Activated T-cell treated with anti-CD3 and anti-CD28 coated beads, Interleukin-2, amount 50 U/mL, for 72 hours (primary cell): ENCODE measurements around the gene DHRSX. TPM values are rescaled to one million over a fixed set of nuclear protein-coding genes. Genes with fewer than 3 reads are reported as not detected.
"Not testable (repeated sequence)": the region's sequence is repeated elsewhere in the genome, so short reads cannot be mapped to it uniquely, and the experiment has no call there.

Source experiments
- ATAC-seq, 2 donors: fragments of 150-1000 bp; cut with Tn5 transposase; replicated peaks in 1 of 2; 2 replicates each; pipeline ENCODE4 v1.10.0; 2021; ENCODE audit warnings: moderate library complexity in 2 of 2, mild to moderate bottlenecking in 1 of 2
- DNase-seq, 2 donors: peaks; one replicate each; pipeline ENCODE4 v3.0.0; 2021 to 2022; ENCODE audit warnings: mixed read lengths in 1 of 2
- H3K27ac Mint-ChIP-seq: one replicate; pipeline ENCODE4 v1.8.0; 2022; ENCODE audit warnings: mild to moderate bottlenecking, moderate library complexity, mixed read lengths
- H3K27me3 Mint-ChIP-seq: one replicate; pipeline ENCODE4 v1.8.0; 2022; ENCODE audit warnings: low read depth, mixed read lengths
- H3K36me3 Mint-ChIP-seq, 2 donors: one replicate each; pipeline ENCODE4 v1.8.0; 2022; ENCODE audit warnings: mixed read lengths in 2 of 2, mild to moderate bottlenecking in 1 of 2; ENCODE audit not compliant: insufficient read depth in 2 of 2
- H3K4me1 Mint-ChIP-seq: one replicate; pipeline ENCODE4 v1.8.0; 2022; ENCODE audit warnings: low read depth, mixed read lengths
- H3K4me3 Mint-ChIP-seq, 2 donors: one replicate each; pipeline ENCODE4 v1.8.0; 2022; ENCODE audit warnings: mild to moderate bottlenecking in 2 of 2, mixed read lengths in 2 of 2, moderate library complexity in 2 of 2
- H3K9me3 Mint-ChIP-seq, 2 donors: one replicate each; pipeline ENCODE4 v1.8.0; 2022; ENCODE audit warnings: mixed read lengths in 2 of 2
- total RNA-seq, 2 donors: library from RNA; stranded (reverse); gene quantifications; one replicate each; pipeline ENCODE4 v1.2.3, GENCODE V29; 2022

DHRSX gene
- total RNA-seq, 2 donors from 2014 or later, result 24.0 to 26.0 TPM

- H3K9me3 Mint-ChIP-seq, result peaks cover 0 to 4% of the 10 kb centered on the region in 2 donors
- peaks cover 10 to 12% of the 10 kb centered on the region in 2 donors for H3K36me3 Mint-ChIP-seq
- no peak for ATAC-seq
- no peak overlapping the region for H3K4me3 Mint-ChIP-seq
- no peak overlapping the region for H3K27ac Mint-ChIP-seq
- H3K27me3 Mint-ChIP-seq, result no peaks in the 10 kb centered on the region
- H3K4me1 Mint-ChIP-seq, result no peaks in the 10 kb centered on the region
- no peak for DNase-seq
Observed at GRCh38 chrX:2388669-2389068, 112.1 kb downstream of the DHRSX start.

- peaks cover 0 to 4% of the 10 kb centered on the region in 2 donors for H3K9me3 Mint-ChIP-seq
- H3K27me3 Mint-ChIP-seq, result no peaks in the 10 kb centered on the region
- H3K36me3 Mint-ChIP-seq, result peaks cover 10 to 12% of the 10 kb centered on the region in 2 donors
- no peak overlapping the region for H3K4me3 Mint-ChIP-seq
- no peak for DNase-seq
- H3K27ac Mint-ChIP-seq, result no peak overlapping the region
- no peak for ATAC-seq
- H3K4me1 Mint-ChIP-seq, result no peaks in the 10 kb centered on the region
Observed at GRCh38 chrX:2387614-2388239, 113.0 kb downstream of the DHRSX start.

- H3K27me3 Mint-ChIP-seq, result no peaks in the 10 kb centered on the region
- no peak for DNase-seq
- no peak for ATAC-seq
- no peaks in the 10 kb centered on the region for H3K4me1 Mint-ChIP-seq
- no peaks in the 10 kb centered on the region for H3K36me3 Mint-ChIP-seq
- H3K4me3 Mint-ChIP-seq, result no peak overlapping the region
- H3K9me3 Mint-ChIP-seq, result no peaks in the 10 kb centered on the region
- H3K27ac Mint-ChIP-seq, result no peak overlapping the region
Observed at GRCh38 chrX:2385224-2385623, 115.6 kb downstream of the DHRSX start.

GRCh38 chrX:2384486-2384885 lies 116.3 kb downstream of the DHRSX start:
- Mint-ChIP-seq H3K4me1 (no peaks in the 10 kb centered on the region), H3K27me3 (no peaks in the 10 kb centered on the region), H3K4me3 (no peak overlapping the region), H3K36me3 (peaks cover 0 to 2% of the 10 kb centered on the region in 2 donors), H3K9me3 (no peaks in the 10 kb centered on the region), H3K27ac (no peak overlapping the region)
- ATAC-seq (no peak), DNase-seq (no peak)

GRCh38 chrX:2383735-2384134 lies 117.0 kb downstream of the DHRSX start:
- no peak overlapping the region for H3K4me3 Mint-ChIP-seq
- H3K9me3 Mint-ChIP-seq, result no peaks in the 10 kb centered on the region
- peaks cover 0 to 2% of the 10 kb centered on the region in 2 donors for H3K36me3 Mint-ChIP-seq
- no peak for ATAC-seq
- H3K4me1 Mint-ChIP-seq, result no peaks in the 10 kb centered on the region
- no peak overlapping the region for H3K27ac Mint-ChIP-seq
- no peak for DNase-seq
- H3K27me3 Mint-ChIP-seq, result no peaks in the 10 kb centered on the region

- Mint-ChIP-seq H3K27ac (no peak overlapping the region), H3K36me3 (peaks cover 0 to 4% of the 10 kb centered on the region in 2 donors), H3K4me1 (no peaks in the 10 kb centered on the region), H3K9me3 (no peaks in the 10 kb centered on the region), H3K27me3 (no peaks in the 10 kb centered on the region), H3K4me3 (no peak overlapping the region)
- DNase-seq, result no peak
- no peak for ATAC-seq
Observed at GRCh38 chrX:2383144-2383543, 117.6 kb downstream of the DHRSX start.

- not testable (repeated sequence) for H3K36me3 Mint-ChIP-seq, ATAC-seq, DNase-seq, H3K4me3 Mint-ChIP-seq, H3K27me3 Mint-ChIP-seq, H3K4me1 Mint-ChIP-seq, H3K27ac Mint-ChIP-seq, H3K9me3 Mint-ChIP-seq
Observed at GRCh38 chrX:2382433-2383048, 118.2 kb downstream of the DHRSX start.

GRCh38 chrX:2376166-2376565 lies 124.6 kb downstream of the DHRSX start:
- Mint-ChIP-seq H3K27me3 (no peaks in the 10 kb centered on the region), H3K4me1 (no peaks in the 10 kb centered on the region), H3K27ac (no peak overlapping the region), H3K4me3 (no peak overlapping the region), H3K9me3 (no peaks in the 10 kb centered on the region), H3K36me3 (peaks cover 3 to 4% of the 10 kb centered on the region in 2 donors)
- DNase-seq (no peak), ATAC-seq (no peak)

- H3K27me3 Mint-ChIP-seq, result no peaks in the 10 kb centered on the region
- H3K4me3 Mint-ChIP-seq, result no peak overlapping the region
- ATAC-seq, result no peak
- peaks cover 3 to 5% of the 10 kb centered on the region in 2 donors for H3K36me3 Mint-ChIP-seq
- no peak for DNase-seq
- H3K9me3 Mint-ChIP-seq, result no peaks in the 10 kb centered on the region
- no peak overlapping the region for H3K27ac Mint-ChIP-seq
- no peaks in the 10 kb centered on the region for H3K4me1 Mint-ChIP-seq
Observed at GRCh38 chrX:2374086-2374485, 126.7 kb downstream of the DHRSX start.

GRCh38 chrX:2373615-2374014 lies 127.2 kb downstream of the DHRSX start:
- Mint-ChIP-seq H3K36me3 (peaks cover 3 to 5% of the 10 kb centered on the region in 2 donors), H3K27me3 (no peaks in the 10 kb centered on the region), H3K4me1 (no peaks in the 10 kb centered on the region), H3K9me3 (no peaks in the 10 kb centered on the region), H3K4me3 (no peak overlapping the region), H3K27ac (no peak overlapping the region)
- no peak for ATAC-seq
- no peak for DNase-seq

GRCh38 chrX:2371026-2371711 lies 129.6 kb downstream of the DHRSX start:
- H3K4me3 Mint-ChIP-seq, result no peak overlapping the region
- ATAC-seq, result no peak
- no peaks in the 10 kb centered on the region for H3K27me3 Mint-ChIP-seq
- no peaks in the 10 kb centered on the region for H3K4me1 Mint-ChIP-seq
- no peak for DNase-seq
- no peak overlapping the region for H3K27ac Mint-ChIP-seq
- H3K9me3 Mint-ChIP-seq, result no peaks in the 10 kb centered on the region
- peaks cover 1 to 5% of the 10 kb centered on the region in 2 donors for H3K36me3 Mint-ChIP-seq

- H3K9me3 Mint-ChIP-seq, result peaks cover 0 to 1% of the 10 kb centered on the region in 2 donors
- ATAC-seq, result no peak
- no peak overlapping the region for H3K27ac Mint-ChIP-seq
- DNase-seq, result no peak
- peaks cover 1 to 5% of the 10 kb centered on the region in 2 donors for H3K36me3 Mint-ChIP-seq
- H3K4me1 Mint-ChIP-seq, result no peaks in the 10 kb centered on the region
- no peaks in the 10 kb centered on the region for H3K27me3 Mint-ChIP-seq
- H3K4me3 Mint-ChIP-seq, result no peak overlapping the region
Observed at GRCh38 chrX:2370456-2370855, 130.3 kb downstream of the DHRSX start.

GRCh38 chrX:2369206-2369605 lies 131.6 kb downstream of the DHRSX start:
- peaks cover 9 to 10% of the 10 kb centered on the region in 2 donors for H3K36me3 Mint-ChIP-seq
- DNase-seq, result no peak

More at GRCh38 chrX:2369206-2369605, 131.6 kb downstream of the DHRSX start:
- H3K4me1 Mint-ChIP-seq, result no peaks in the 10 kb centered on the region
- H3K27me3 Mint-ChIP-seq, result no peaks in the 10 kb centered on the region
- peaks cover 7 to 11% of the 10 kb centered on the region in 2 donors for H3K9me3 Mint-ChIP-seq
- no peak overlapping the region for H3K27ac Mint-ChIP-seq
- H3K4me3 Mint-ChIP-seq, result no peak overlapping the region
- no peak for ATAC-seq
